HepG2 (cell line): ENCODE measurements around the gene CCDC57. TPM values are rescaled to one million over a fixed set of nuclear protein-coding genes. Genes with fewer than 3 reads are reported as not detected.

Source experiments
- ETV5 ChIP-seq: IDR thresholded peaks from 2 replicates; pipeline ENCODE4 v1.6.1; 2018; ENCODE audit warnings: missing biosample characterization, missing genetic modification reagents, inconsistent platforms, borderline replicate concordance
- NAIF1 ChIP-seq: sonication (generic); formaldehyde crosslinking; IDR thresholded peaks from 2 replicates; pipeline ENCODE4 v1.5.0; 2020; ENCODE audit warnings: mild to moderate bottlenecking, missing genetic modification reagents, borderline replicate concordance
- PCBP2 ChIP-seq: fragments of 200-400 bp; formaldehyde crosslinking; optimal IDR thresholded peaks from 2 replicates; pipeline ENCODE3; 2018; ENCODE audit warnings: low read length, low read depth; ENCODE audit not compliant: poor library complexity, severe bottlenecking
- SRSF9 ChIP-seq: fragments of 200-400 bp; formaldehyde crosslinking; IDR thresholded peaks from 2 replicates; pipeline ENCODE4 v1.6.1; 2018; ENCODE audit warnings: borderline replicate concordance, mild to moderate bottlenecking, low read depth, low read length; ENCODE audit not compliant: insufficient read depth, poor library complexity, severe bottlenecking
- ZBTB21 ChIP-seq: sonication (generic); formaldehyde crosslinking; IDR thresholded peaks from 2 replicates; pipeline ENCODE4 v1.4.0; 2020; ENCODE audit warnings: missing genetic modification reagents
- ZNF143 ChIP-seq: sonication (generic); formaldehyde crosslinking; IDR thresholded peaks from 2 replicates; pipeline ENCODE4 v1.4.0; 2020; ENCODE audit warnings: missing genetic modification reagents
- ZNF207 ChIP-seq: fragments of 450-650 bp; IDR thresholded peaks from 2 replicates; pipeline ENCODE4 v1.6.1; 2016; ENCODE audit warnings: antibody characterized with exemption, borderline replicate concordance
- ZNF24 ChIP-seq: fragments of 450-650 bp; IDR thresholded peaks from 2 replicates; pipeline ENCODE4 v1.6.1; 2017; ENCODE audit warnings: antibody characterized with exemption, mild to moderate bottlenecking
- ZNF251 ChIP-seq: sonication (generic); formaldehyde crosslinking; IDR thresholded peaks from 2 replicates; pipeline ENCODE4 v1.9.0; 2021; ENCODE audit warnings: mild to moderate bottlenecking, missing genetic modification reagents
- ZNF280B ChIP-seq: sonication (generic); formaldehyde crosslinking; IDR thresholded peaks from 2 replicates; pipeline ENCODE4 v1.5.0; 2020; ENCODE audit warnings: missing genetic modification reagents, mild to moderate bottlenecking, borderline replicate concordance
- ZNF549 ChIP-seq: sonication (generic); formaldehyde crosslinking; IDR thresholded peaks from 2 replicates; pipeline ENCODE4 v1.5.0; 2020; ENCODE audit warnings: missing genetic modification reagents
- ZNF615 ChIP-seq: sonication (generic); formaldehyde crosslinking; IDR thresholded peaks from 2 replicates; pipeline ENCODE4 v1.5.0; 2020; ENCODE audit warnings: mild to moderate bottlenecking, missing genetic modification reagents, borderline replicate concordance
- ZNF672 ChIP-seq: sonication (generic); formaldehyde crosslinking; IDR thresholded peaks from 2 replicates; pipeline ENCODE4 v1.8.1; 2022; ENCODE audit warnings: missing genetic modification reagents
- ZNF746 ChIP-seq: sonication (generic); formaldehyde crosslinking; IDR thresholded peaks from 2 replicates; pipeline ENCODE4 v1.8.0; 2022; ENCODE audit warnings: mild to moderate bottlenecking, missing genetic modification reagents
- ZNF781 ChIP-seq: sonication (generic); formaldehyde crosslinking; IDR thresholded peaks from 2 replicates; pipeline ENCODE4 v1.5.1; 2020; ENCODE audit warnings: borderline replicate concordance, mild to moderate bottlenecking, missing genetic modification reagents; ENCODE audit errors: not compliant biosample characterization
- polyA plus RNA-seq, 8 experiments: library from polyadenylated mRNA; depleted of rRNA in 3 of 8; stranded (reverse) in 7 of 8; unstranded in 1 of 8; fragments of >200 nt; fragmentation: Illumina TruSeq in 4 of 8; extraction: Trizol in 4 of 8; gene quantifications; 2 replicates each; pipeline versions ENCODE4 v1.2.1 to v1.2.3, GENCODE V29; 2011 to 2016; ENCODE audit warnings: low read depth in 4 of 8, missing spikeins in 1 of 8, mixed read lengths in 1 of 8; ENCODE audit not compliant: insufficient read depth in 1 of 8
- total RNA-seq, 5 experiments: library from RNA; depleted of rRNA; stranded (reverse); fragments of >200 nt; fragmentation: Illumina TruSeq; extraction: Trizol; gene quantifications; 2 replicates each; pipeline ENCODE4 v1.2.3, GENCODE V29; 2016; ENCODE audit warnings: low read depth in 1 of 5
- TF ChIP-seq, protein P1 (sequence below): sonication (generic); formaldehyde crosslinking; conservative IDR thresholded peaks from 2 replicates; pipeline ENCODE4 v1.8.0; 2022; ENCODE audit warnings: missing genetic modification reagents
- TF ChIP-seq, protein P2 (sequence below): sonication (generic); formaldehyde crosslinking; IDR thresholded peaks from 2 replicates; pipeline ENCODE4 v1.8.0; 2022; ENCODE audit warnings: mild to moderate bottlenecking, missing genetic modification reagents
- TF ChIP-seq, protein P3 (sequence below): sonication (generic); formaldehyde crosslinking; IDR thresholded peaks from 2 replicates; pipeline ENCODE4 v1.8.1; 2023; ENCODE audit warnings: mild to moderate bottlenecking, inconsistent platforms, moderate library complexity, missing genetic modification reagents, borderline replicate concordance
- TF ChIP-seq, protein P4 (sequence below): sonication (generic); formaldehyde crosslinking; IDR thresholded peaks from 2 replicates; pipeline ENCODE4 v1.4.0; 2020; ENCODE audit warnings: missing genetic modification reagents
- TF ChIP-seq, protein P5 (sequence below): IDR thresholded peaks from 2 replicates; pipeline ENCODE4 v1.6.1; 2016; ENCODE audit warnings: control low read depth

Gene CCDC57
- total and polyA plus RNA-seq, 2 of the 13 experiments (the other 11 are each of a cell fraction or from before 2014, with no cell fraction given), result 59.3 to 59.9 TPM

GRCh38 chr17:82217530-82218204, 5.0 kb upstream of the CCDC57 start (continued):
- TF ChIP-seq ZNF615 (CRISPR knock-in tag) (no peak), ZNF549 (CRISPR knock-in tag) (no peak), ZNF781 (CRISPR knock-in tag) (no peak), NAIF1 (CRISPR knock-in tag) (no peak), ZNF746 (CRISPR knock-in tag) (peak; percentile 86; the same call in 1 of the 2 replicates), ZNF672 (CRISPR knock-in tag) (peak; percentile 63; the same call in 1 of the 2 replicates), ZNF24 (no peak), ZNF251 (no peak), SRSF9 (no peak), PCBP2 (no peak), ZNF207 (no peak), ETV5 (CRISPR knock-in tag) (peak; percentile 98), ZNF280B (CRISPR knock-in tag) (no peak; the same call in 1 of the 2 replicates), ZBTB21 (CRISPR knock-in tag) (peak; percentile 70; the same call in 1 of the 2 replicates), ZNF143 (CRISPR knock-in tag) (peak; percentile 44)
- TF ChIP-seq, protein P1, sequence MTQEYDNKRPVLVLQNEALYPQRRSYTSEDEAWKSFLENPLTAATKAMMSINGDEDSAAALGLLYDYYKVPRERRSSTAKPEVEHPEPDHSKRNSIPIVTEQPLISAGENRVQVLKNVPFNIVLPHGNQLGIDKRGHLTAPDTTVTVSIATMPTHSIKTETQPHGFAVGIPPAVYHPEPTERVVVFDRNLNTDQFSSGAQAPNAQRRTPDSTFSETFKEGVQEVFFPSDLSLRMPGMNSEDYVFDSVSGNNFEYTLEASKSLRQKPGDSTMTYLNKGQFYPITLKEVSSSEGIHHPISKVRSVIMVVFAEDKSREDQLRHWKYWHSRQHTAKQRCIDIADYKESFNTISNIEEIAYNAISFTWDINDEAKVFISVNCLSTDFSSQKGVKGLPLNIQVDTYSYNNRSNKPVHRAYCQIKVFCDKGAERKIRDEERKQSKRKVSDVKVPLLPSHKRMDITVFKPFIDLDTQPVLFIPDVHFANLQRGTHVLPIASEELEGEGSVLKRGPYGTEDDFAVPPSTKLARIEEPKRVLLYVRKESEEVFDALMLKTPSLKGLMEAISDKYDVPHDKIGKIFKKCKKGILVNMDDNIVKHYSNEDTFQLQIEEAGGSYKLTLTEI (CRISPR knock-in tag), result no peak
- TF ChIP-seq, protein P2, sequence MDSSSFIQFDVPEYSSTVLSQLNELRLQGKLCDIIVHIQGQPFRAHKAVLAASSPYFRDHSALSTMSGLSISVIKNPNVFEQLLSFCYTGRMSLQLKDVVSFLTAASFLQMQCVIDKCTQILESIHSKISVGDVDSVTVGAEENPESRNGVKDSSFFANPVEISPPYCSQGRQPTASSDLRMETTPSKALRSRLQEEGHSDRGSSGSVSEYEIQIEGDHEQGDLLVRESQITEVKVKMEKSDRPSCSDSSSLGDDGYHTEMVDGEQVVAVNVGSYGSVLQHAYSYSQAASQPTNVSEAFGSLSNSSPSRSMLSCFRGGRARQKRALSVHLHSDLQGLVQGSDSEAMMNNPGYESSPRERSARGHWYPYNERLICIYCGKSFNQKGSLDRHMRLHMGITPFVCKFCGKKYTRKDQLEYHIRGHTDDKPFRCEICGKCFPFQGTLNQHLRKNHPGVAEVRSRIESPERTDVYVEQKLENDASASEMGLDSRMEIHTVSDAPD (CRISPR knock-in tag), result no peak
- TF ChIP-seq, protein P3, sequence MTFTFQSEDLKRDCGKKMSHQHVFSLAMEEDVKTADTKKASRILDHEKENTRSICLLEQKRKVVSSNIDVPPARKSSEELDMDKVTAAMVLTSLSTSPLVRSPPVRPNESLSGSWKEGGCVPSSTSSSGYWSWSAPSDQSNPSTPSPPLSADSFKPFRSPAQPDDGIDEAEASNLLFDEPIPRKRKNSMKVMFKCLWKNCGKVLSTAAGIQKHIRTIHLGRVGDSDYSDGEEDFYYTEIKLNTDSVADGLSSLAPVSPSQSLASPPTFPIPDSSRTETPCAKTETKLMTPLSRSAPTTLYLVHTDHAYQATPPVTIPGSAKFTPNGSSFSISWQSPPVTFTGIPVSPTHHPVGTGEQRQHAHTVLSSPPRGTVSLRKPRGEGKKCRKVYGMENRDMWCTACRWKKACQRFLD (CRISPR knock-in tag), result no peak
- TF ChIP-seq, protein P4, sequence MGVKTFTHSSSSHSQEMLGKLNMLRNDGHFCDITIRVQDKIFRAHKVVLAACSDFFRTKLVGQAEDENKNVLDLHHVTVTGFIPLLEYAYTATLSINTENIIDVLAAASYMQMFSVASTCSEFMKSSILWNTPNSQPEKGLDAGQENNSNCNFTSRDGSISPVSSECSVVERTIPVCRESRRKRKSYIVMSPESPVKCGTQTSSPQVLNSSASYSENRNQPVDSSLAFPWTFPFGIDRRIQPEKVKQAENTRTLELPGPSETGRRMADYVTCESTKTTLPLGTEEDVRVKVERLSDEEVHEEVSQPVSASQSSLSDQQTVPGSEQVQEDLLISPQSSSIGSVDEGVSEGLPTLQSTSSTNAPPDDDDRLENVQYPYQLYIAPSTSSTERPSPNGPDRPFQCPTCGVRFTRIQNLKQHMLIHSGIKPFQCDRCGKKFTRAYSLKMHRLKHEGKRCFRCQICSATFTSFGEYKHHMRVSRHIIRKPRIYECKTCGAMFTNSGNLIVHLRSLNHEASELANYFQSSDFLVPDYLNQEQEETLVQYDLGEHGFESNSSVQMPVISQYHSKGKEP (CRISPR knock-in tag), result peak; percentile 79; the same call in 1 of the 2 replicates
- TF ChIP-seq, protein P5, sequence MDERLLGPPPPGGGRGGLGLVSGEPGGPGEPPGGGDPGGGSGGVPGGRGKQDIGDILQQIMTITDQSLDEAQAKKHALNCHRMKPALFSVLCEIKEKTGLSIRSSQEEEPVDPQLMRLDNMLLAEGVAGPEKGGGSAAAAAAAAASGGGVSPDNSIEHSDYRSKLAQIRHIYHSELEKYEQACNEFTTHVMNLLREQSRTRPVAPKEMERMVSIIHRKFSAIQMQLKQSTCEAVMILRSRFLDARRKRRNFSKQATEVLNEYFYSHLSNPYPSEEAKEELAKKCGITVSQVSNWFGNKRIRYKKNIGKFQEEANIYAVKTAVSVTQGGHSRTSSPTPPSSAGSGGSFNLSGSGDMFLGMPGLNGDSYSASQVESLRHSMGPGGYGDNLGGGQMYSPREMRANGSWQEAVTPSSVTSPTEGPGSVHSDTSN (CRISPR knock-in tag), result no peak
